HUDEP-2 (cell line): Measurements from ENCODE around the gene CYLD.

Experiments
- DNase-seq, 76 experiments: peaks; one replicate each; lab custom pipeline; 2025; ENCODE audit not compliant: unreplicated experiment in 76 of 76; lab: John Stamatoyannopoulos, UW

The CYLD gene

DNA sequence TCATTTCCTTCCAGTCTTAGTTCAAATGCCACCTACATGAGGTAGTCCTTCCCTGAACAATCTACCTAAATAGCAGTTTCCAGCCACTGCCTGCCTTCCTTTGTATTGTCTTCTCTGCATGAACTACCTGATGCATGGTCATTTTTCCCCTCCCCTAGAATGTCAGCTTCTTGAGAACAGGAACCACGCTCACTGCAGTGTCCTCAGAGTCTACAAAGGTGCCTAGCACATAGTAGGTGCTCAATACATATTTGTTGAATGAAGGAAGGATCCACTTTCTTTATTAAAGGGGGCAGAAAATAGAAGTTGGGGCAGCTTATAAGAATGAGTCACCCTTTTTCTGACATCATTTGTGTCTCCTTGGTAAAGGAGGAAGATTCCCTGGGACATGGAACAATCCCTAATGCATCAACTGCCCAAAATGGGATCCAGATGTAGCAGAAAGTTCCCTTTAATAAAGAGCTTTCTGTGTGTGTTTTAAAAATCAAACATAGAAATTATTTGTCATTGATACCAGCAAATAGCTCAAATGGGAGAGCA lies 4.4 kb upstream of the CYLD start:
- DNase-seq, result no peak

DNA sequence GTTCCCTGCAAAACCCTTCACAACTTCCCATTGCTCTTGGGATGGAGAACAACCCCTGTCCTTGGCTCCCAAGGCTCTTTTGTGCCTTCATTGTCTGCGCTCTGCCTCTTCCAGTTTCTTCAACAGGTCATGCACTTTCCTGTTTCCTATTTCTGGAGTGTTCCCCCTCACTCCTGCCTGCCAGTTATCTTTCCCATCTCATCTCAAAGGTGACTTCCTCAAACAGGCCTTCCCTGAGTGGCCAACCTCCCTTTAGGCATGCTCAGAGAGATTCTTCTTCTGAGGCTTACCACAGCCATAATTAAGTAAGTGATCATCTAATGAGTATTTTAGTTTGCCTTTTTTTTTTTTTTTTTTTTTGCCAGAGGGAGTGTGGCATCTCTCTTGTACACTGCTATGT lies 2.9 kb upstream of the CYLD start:
- no peak for DNase-seq

- DNase-seq, result no peak
These were observed 1.1 kb upstream of the CYLD start for GRCh38 chr16:50740736-50741135.

DNA sequence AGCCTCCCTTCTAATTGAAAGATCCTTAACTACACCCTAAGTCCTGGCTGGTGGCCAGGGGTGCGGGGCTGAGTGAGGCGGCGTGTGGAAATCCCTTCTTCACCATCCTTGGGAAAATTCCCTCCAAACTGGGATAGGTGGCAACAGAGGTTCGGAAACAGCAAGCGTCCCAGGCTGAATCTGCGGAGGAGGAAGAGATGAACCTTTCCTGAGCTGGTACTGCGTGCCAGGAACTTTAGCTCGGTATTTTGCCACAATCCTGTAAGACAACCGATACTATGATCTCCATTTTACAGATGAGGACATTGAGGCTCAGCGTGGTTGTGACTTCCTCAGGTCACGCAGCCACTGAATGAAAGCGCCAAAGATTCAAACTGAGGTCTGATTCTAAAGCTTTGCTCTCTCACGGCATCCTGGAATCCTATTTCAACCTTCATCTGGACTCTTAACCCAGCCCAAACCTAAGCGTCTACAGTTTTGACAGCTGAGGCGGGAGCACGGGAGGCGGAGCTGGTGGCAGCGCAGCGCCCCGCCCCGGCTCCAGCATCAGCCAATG lies 583 bp upstream of the CYLD start:
- peak in 1 of 76 experiments; percentile 2 for DNase-seq

DNA sequence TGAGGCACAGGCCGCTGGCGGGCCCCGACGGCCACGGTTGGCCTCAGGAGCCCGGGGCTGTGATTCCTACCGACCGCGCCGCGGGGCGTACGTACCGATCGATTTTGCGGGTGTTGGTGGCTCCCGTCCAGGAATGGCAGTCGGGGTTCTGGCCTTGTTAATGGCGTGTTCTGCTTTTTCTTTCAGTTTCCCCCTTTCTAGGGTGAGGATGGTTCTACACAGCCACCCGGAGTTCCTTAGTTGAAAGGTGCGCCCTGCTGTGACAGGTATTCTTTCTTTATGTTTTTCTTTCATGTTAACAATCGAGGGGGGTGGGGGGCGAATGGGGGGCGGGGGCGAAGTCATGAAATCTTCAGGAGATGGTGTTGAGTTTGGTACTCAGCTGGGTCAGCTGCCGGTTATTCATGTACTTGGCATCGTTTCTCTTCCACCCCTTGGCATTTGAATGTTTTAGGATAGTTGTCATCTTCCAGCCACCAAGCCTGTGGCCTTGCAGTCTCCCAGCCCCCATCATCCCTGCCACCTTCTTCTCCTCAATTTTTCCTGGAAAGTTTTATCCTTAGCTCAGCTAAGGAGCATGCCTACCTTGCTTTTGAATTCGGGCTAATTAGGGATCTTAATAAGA lies 802 bp downstream of the CYLD start:
- peak in 1 of 76 experiments; percentile 12 for DNase-seq

GRCh38 chr16:50743581-50744225 lies 1.8 kb downstream of the CYLD start:
- no peak for DNase-seq

DNA sequence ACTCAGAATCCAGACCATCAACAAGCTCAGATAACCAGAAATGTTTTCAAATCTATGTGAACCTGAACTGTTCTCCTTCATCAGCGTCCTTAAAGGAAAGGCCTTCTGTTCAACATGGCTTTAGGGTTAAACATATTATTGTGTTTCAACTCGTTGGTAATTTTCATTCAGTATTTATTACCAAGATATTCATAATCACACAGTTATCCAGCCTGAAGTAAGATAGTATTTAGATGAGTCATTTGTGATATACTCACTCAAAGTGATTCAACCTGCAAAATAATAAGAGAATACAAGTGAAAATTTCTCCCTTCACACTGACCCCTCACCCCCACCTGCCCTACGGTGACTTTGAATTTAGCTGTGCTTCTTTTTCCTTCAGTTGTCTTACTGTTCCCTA lies 3.0 kb downstream of the CYLD start:
- DNase-seq, result no peak

- DNase-seq, result no peak
These were observed 4.1 kb downstream of the CYLD start for GRCh38 chr16:50745940-50746339.

DNA sequence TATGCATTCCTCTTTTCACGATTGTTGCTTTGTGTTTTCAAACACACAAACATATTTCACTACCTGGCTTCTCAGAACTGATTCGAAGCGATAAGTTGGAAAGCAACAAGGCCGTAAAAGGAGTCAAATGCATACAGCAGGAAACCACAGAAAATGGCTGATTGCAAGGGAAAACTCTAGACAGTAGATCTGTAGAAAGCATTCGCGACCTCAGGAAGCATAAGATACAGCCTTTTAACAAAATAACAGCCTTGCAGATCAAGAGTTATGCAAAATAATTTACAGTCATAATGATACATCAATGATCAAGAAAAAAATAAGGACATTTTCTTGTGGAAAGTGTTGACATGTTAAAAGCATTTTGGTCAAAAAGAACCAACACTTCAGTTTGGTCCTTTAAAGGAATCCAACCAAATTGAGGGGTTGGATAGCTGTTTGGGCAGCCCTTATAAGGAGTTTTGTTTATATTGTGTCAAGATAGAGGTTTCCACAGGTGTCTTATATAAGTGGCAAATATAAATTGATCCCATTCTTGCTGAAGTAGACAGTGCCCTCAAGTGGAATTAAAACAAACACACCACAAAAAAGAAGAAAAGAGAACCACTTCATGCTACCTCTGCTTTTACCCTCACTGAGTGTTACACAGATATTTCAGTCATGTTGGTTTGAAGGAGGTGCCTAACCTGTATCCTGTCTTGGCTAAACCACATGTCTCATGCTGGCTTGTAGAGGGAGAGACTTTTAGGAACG lies 5.5 kb downstream of the CYLD start:
- DNase-seq, result peak in 6 of 76 experiments; percentile 1 to 35 (median 10)

GRCh38 chr16:50751528-50751927 lies 9.6 kb downstream of the CYLD start:
- no peak for DNase-seq

DNA sequence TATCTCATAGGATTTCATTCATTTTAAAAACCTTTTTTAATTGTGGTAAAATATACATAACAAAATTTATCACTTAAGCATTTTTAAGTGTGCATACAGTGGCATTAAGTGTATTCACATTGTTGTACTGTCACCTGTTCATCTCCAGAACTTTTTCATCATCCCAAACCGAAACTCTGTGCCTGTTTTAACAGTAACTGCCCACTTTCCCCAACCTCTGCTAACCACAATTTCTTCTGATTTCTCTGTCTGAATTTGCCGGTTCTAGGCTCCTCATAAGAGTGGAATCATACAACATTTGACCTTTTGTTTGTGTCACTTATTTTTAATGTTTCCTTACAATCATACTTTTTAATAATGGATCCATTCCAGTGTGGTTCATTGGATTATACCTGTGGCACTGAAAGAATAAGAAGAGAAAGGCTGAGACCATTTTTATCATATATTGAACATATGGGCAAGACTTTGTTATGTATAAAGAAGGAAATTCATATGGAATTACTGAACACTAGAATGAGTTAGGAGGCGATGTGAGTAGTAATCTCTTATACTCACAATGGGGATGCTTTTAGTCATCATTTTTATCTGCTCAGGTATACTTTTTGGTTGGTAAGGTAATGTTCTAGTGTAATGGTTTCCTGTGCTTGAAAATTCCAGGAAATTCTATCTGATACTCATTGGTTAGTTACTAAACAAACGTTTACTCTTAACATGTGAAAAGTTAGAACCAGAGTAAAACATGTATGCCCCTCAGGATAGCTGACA lies 10.8 kb downstream of the CYLD start:
- no peak for DNase-seq

DNA sequence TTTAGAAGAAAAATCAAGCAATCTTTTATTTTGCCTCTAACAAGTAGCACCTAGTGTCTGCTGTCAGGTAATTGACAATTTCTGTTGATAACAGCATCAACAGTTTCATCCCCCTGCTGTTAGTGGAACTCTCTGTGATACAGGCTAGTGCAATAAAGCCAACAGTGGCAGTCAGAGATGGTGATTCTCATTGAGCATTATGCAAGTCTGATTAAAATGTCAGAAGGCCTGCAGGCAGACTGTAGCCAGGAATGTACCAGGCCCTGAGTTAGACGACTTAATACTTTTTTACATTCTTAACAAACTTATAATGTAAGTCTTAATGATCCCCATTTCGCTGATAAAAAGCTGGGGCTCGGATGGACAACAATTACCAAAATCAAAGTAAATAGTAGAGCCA lies 14.6 kb downstream of the CYLD start:
- no peak for DNase-seq

GRCh38 chr16:50761267-50761666 lies 19.4 kb downstream of the CYLD start:
- no peak for DNase-seq

- DNase-seq, result no peak
These were observed 20.4 kb downstream of the CYLD start for GRCh38 chr16:50762241-50762640.

DNA sequence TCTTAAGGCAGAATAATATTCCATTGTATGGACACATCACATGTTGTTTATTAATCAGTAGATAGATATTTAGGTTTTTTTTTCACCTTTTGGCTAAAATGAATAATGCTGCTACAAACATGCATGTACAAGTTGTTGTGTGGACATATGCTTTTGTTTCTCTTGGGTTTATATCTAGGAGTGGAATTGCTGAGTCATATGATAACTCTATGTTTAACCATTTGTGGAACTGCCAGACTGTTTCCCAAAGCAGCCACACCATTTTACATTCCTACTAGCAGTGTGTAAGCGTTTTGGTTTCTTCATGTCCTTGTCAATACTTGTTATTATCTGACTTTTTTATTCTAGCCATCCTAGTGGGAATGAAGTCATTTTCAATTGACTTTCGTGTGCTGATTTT lies 21.3 kb downstream of the CYLD start:
- no peak for DNase-seq

DNA sequence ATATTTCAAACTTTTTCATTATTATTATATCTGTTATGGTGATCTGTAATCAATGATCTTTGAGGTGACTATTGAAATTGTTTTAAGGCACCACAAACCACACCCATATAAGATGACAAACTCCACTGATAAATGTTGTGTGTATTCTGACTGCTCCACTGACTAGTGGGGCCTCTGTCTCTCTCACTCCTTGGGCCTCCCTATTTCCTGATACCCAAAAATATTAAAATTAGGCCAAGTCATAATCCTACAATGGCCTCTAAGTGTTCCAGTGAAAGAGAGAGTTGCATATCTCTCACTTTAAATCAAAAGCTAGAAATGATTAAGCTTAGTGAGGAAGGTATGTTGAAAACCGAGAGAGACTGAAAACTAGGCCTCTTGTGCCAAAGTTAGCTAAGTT lies 23.4 kb downstream of the CYLD start:
- DNase-seq, result no peak

- DNase-seq, result no peak
These were observed 24.0 kb downstream of the CYLD start for GRCh38 chr16:50765861-50766260.

DNA sequence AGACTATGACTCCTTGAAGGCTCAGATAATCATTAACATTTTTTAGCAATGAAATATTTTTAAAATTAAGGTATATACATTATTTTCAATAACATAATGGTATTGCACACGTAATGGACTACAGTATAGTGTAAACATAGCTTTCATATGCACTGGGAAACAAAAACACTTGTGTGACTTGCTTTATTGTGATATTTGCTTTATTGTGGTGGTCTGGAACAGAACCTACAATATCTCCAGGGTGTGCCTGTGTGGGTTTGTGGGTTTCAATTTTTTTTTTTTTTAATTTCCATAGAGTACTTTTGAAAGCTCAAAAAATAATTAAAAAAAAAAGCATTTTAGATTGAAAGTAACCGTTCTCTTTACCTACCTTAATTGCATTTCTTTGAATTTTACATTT lies 25.3 kb downstream of the CYLD start:
- no peak for DNase-seq

GRCh38 chr16:50771366-50771765 lies 29.5 kb downstream of the CYLD start:
- no peak for DNase-seq

DNA sequence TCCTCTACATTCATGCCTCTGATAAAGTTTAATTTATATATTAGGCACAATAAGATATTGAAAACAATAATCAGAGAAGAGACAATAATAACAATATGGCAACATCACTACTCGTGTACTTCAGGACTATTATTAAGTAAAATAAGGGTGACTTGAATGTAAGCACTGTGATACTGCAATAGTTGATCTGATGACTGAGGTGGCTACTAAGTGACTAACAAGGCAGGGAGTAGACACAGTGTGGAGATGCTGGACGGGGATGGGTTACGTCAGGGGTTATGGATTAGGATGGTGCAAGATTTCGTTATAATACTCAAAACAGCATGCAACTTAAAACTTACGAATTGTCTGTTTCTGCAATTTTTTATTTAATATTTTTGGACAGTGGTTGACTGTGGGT lies 32.5 kb downstream of the CYLD start:
- DNase-seq, result no peak

- no peak for DNase-seq
These were observed 33.1 kb downstream of the CYLD start for GRCh38 chr16:50774960-50775359.
